SK-N-SH (cell line): ENCODE results near the gene MBOAT2. TPM values are rescaled to one million over a fixed set of nuclear protein-coding genes. Genes with fewer than 3 reads are reported as not detected.

Experiments used
- CTCF ChIA-PET: fragments of 300-600, 350-600 bp; formaldehyde crosslinking; extraction: SDS; loops from one replicate; lab custom pipeline; 2021; lab: Yijun Ruan, JAX
- POLR2A ChIA-PET: fragments of 350-600 bp; sonication (Branson Sonifier 250); formaldehyde crosslinking; extraction: SDS; loops from one replicate; lab custom pipeline; 2020; ENCODE audit warnings: antibody characterized with exemption, inconsistent platforms; lab: Yijun Ruan, JAX
- DNase-seq: peaks from one replicate; pipeline ENCODE4 v3.0.0; 2012
- H2AFZ ChIP-seq: fragments of 200-600 bp; sonication (generic); 2 replicates; pipeline ENCODE4 v1.8.1; 2016; ENCODE audit warnings: antibody characterized with exemption, mild to moderate bottlenecking, low read depth
- H3F3A ChIP-seq: fragments of 200-600 bp; sonication (generic); replicated peaks from 2 replicates; pipeline ENCODE3; 2016; ENCODE audit warnings: antibody characterized with exemption, mild to moderate bottlenecking; ENCODE audit not compliant: insufficient read depth
- H3K27ac ChIP-seq, 2 experiments: fragments of 200-500 bp in 1 of 2; fragments of 200-600 bp in 1 of 2; sonication (Bioruptor generic) in 1 of 2; sonication (generic), shearing (Covaris generic) in 1 of 2; 2 replicates each; pipeline versions ENCODE4 v1.5.1 to v1.6.1; 2014 to 2016; ENCODE audit warnings: low read depth in 2 of 2, inconsistent platforms in 1 of 2, low read length in 1 of 2, mild to moderate bottlenecking in 1 of 2, mixed read lengths in 1 of 2
- H3K27me3 ChIP-seq: fragments of 200-600 bp; sonication (generic), shearing (Covaris generic); 2 replicates; pipeline ENCODE4 v1.6.1; 2016; ENCODE audit warnings: mixed run types; ENCODE audit not compliant: insufficient read depth
- H3K36me3 ChIP-seq, 2 experiments: fragments of 200-500 bp in 1 of 2; fragments of 200-600 bp in 1 of 2; sonication (Bioruptor generic) in 1 of 2; sonication (generic) in 1 of 2; replicated peaks in 1 of 2; 2 replicates each; pipeline versions ENCODE3 to v1.5.1; 2014 to 2016; ENCODE audit warnings: low read length in 1 of 2, mild to moderate bottlenecking in 1 of 2; ENCODE audit not compliant: insufficient read depth in 2 of 2, control insufficient read depth in 1 of 2
- H3K4me1 ChIP-seq, 2 experiments: fragments of 200-500 bp in 1 of 2; fragments of 200-600 bp in 1 of 2; sonication (Bioruptor generic) in 1 of 2; sonication (generic), shearing (Covaris generic) in 1 of 2; 2 replicates each; pipeline versions ENCODE4 v1.5.1 to v1.6.1; 2014 to 2016; ENCODE audit warnings: low read depth in 1 of 2, low read length in 1 of 2, mixed run types in 1 of 2; ENCODE audit not compliant: insufficient read depth in 2 of 2, control insufficient read depth in 1 of 2
- H3K4me2 ChIP-seq: fragments of 200-600 bp; sonication (generic), shearing (Covaris generic); 2 replicates; pipeline ENCODE4 v1.6.1; 2017; ENCODE audit warnings: mixed run types
- H3K4me3 ChIP-seq, 2 experiments: fragments of 200-500 bp in 1 of 2; fragments of 200-600 bp in 1 of 2; sonication (Bioruptor generic) in 1 of 2; sonication (generic), shearing (Covaris generic) in 1 of 2; 2 replicates each; pipeline versions ENCODE4 v1.5.1 to v1.8.1; 2014 to 2016; ENCODE audit warnings: low read depth in 2 of 2, inconsistent platforms in 1 of 2, low read length in 1 of 2, mild to moderate bottlenecking in 1 of 2, mixed read lengths in 1 of 2, moderate library complexity in 1 of 2
- H3K79me2 ChIP-seq: fragments of 200-600 bp; sonication (generic); 2 replicates; pipeline ENCODE4 v1.8.1; 2017; ENCODE audit warnings: mild to moderate bottlenecking; ENCODE audit not compliant: insufficient read depth
- H3K9ac ChIP-seq: fragments of 200-600 bp; sonication (generic); 2 replicates; pipeline ENCODE4 v1.6.1; 2017; ENCODE audit warnings: mixed run types
- H3K9me2 ChIP-seq: fragments of 200-600 bp; sonication (generic); 2 replicates; pipeline ENCODE4 v1.6.1; 2017; ENCODE audit warnings: mixed run types
- H3K9me3 ChIP-seq: fragments of 200-600 bp; sonication (generic); 2 replicates; pipeline ENCODE4 v1.6.1; 2017; ENCODE audit warnings: mixed run types, mild to moderate bottlenecking, moderate library complexity
- H4K20me1 ChIP-seq: fragments of 200-600 bp; sonication (generic); 2 replicates; pipeline ENCODE4 v1.6.1; 2017; ENCODE audit warnings: mild to moderate bottlenecking, mixed run types; ENCODE audit not compliant: insufficient read depth
- CTCF ChIP-seq: fragments of 200-600 bp; sonication (generic); IDR thresholded peaks from 2 replicates; pipeline ENCODE4 v1.6.1; 2017; ENCODE audit warnings: antibody characterized with exemption, mild to moderate bottlenecking, moderate library complexity
- EP300 ChIP-seq, 2 experiments: IDR thresholded peaks; 2 replicates each; pipeline versions ENCODE4 v1.4.0 to v1.6.1; 2012; ENCODE audit warnings: borderline replicate concordance in 1 of 2, low read depth in 1 of 2, low read length in 1 of 2
- EZH2phosphoT487 ChIP-seq: fragments of 200-600 bp; sonication (generic); IDR thresholded peaks from 2 replicates; pipeline ENCODE4 v1.6.1; 2017; ENCODE audit warnings: low read depth, mixed run types, mild to moderate bottlenecking, antibody characterized with exemption, moderate library complexity, borderline replicate concordance
- GATA2 ChIP-seq: sonication (generic); formaldehyde crosslinking; IDR thresholded peaks from 2 replicates; pipeline ENCODE4 v1.5.0; 2020; ENCODE audit warnings: mild to moderate bottlenecking, missing genetic modification reagents
- PBX3 ChIP-seq: IDR thresholded peaks from 2 replicates; pipeline ENCODE4; 2012
- SMC3 ChIP-seq: IDR thresholded peaks from 2 replicates; pipeline ENCODE4 v1.6.1; 2012; ENCODE audit warnings: low read depth, low read length, improper control_type of control experiment
- TCF12 ChIP-seq: IDR thresholded peaks from 2 replicates; pipeline ENCODE4 v1.4.0; 2012
- USF1 ChIP-seq: IDR thresholded peaks from 2 replicates; pipeline ENCODE4 v1.4.0; 2012; ENCODE audit warnings: low read depth, borderline replicate concordance
- WGBS: methylation state at CpG from one replicate; pipeline ENCODE4 v1.1.6; 2017; ENCODE audit warnings: low lambda C conversion rate; 5-methylcytosine and 5-hydroxymethylcytosine counted together
- polyA plus RNA-seq, 3 experiments: library from polyadenylated mRNA; depleted of rRNA; stranded (reverse); fragments of >200 nt; gene quantifications; 2 replicates each; pipeline ENCODE4 v1.2.3, GENCODE V29; 2012
- TF ChIP-seq, protein P1 (sequence below): fragments of 150-350 bp; IDR thresholded peaks from 2 replicates; pipeline ENCODE4 v1.6.1; 2016; ENCODE audit warnings: mild to moderate bottlenecking, low read depth, low read length

Gene MBOAT2
- polyA plus RNA-seq, 1 of the 3 experiments (the other 2 are of a cell fraction): 33.9 TPM

- no peak overlapping the region for H2AFZ ChIP-seq
- H3K4me2 ChIP-seq: no peak overlapping the region
- peaks cover 0 to 3% of the 10 kb centered on the region in 2 experiments for H3K36me3 ChIP-seq
- no peaks in the 10 kb centered on the region; the same call in 1 of the 2 replicates for H3K9me2 ChIP-seq
- peaks cover 0 to 6% of the 10 kb centered on the region in 2 experiments; a peak in 1 of 4 replicates for H3K4me1 ChIP-seq
- CTCF ChIA-PET: interaction anchor here (1.6 kb wide), 1 partner anchor 12 kb away, joined by 3 read pairs; no protein-coding TSS in a partner anchor
- H3K4me3 ChIP-seq: no peak overlapping the region
- H3K27me3 ChIP-seq: no peaks in the 10 kb centered on the region
- H3K9ac ChIP-seq: no peak overlapping the region
- TF ChIP-seq TCF12: no peak
- TF ChIP-seq, protein P1, sequence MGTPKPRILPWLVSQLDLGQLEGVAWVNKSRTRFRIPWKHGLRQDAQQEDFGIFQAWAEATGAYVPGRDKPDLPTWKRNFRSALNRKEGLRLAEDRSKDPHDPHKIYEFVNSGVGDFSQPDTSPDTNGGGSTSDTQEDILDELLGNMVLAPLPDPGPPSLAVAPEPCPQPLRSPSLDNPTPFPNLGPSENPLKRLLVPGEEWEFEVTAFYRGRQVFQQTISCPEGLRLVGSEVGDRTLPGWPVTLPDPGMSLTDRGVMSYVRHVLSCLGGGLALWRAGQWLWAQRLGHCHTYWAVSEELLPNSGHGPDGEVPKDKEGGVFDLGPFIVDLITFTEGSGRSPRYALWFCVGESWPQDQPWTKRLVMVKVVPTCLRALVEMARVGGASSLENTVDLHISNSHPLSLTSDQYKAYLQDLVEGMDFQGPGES: no peak
- no peak for TF ChIP-seq CTCF
- no peak for TF ChIP-seq EZH2phosphoT487
- TF ChIP-seq GATA2 (CRISPR knock-in tag): no peak
- TF ChIP-seq, all 33 proteins: peak for 0
- H4K20me1 ChIP-seq: peaks cover 31% of the 10 kb centered on the region
- no peaks in the 10 kb centered on the region for H3F3A ChIP-seq
- POLR2A ChIA-PET: no interaction called here
- no peaks in the 10 kb centered on the region for H3K9me3 ChIP-seq
- 97% methylated on average over 2 of the region's 2 CpGs for WGBS
- no peak overlapping the region for H3K27ac ChIP-seq
- peaks cover 82% of the 10 kb centered on the region for H3K79me2 ChIP-seq
- no peak for DNase-seq
Observed at GRCh38 chr2:8831516-8831915, 172.0 kb downstream of the MBOAT2 start.

- H4K20me1 ChIP-seq: peaks cover 25% of the 10 kb centered on the region
- CTCF ChIA-PET: interaction anchor here (0.7 kb wide), 1 partner anchor 41 kb away, joined by 3 read pairs; no protein-coding TSS in a partner anchor
- H3K79me2 ChIP-seq: peaks cover 49% of the 10 kb centered on the region
Observed at GRCh38 chr2:8827729-8828128, 175.8 kb downstream of the MBOAT2 start.

More at GRCh38 chr2:8827729-8828128, 175.8 kb downstream of the MBOAT2 start:
- no peaks in the 10 kb centered on the region; a peak in 1 of 4 replicates for H3K4me1 ChIP-seq
- peaks cover 14 to 17% of the 10 kb centered on the region in 2 experiments for H3K36me3 ChIP-seq
- no peak overlapping the region for H3K4me2 ChIP-seq
- H3K27ac ChIP-seq: no peak overlapping the region
- H3K27me3 ChIP-seq: no peaks in the 10 kb centered on the region
- H3K9me3 ChIP-seq: no peaks in the 10 kb centered on the region
- H3K4me3 ChIP-seq: no peak overlapping the region
- DNase-seq: no peak
- H2AFZ ChIP-seq: no peak overlapping the region
- TF ChIP-seq PBX3 (no peak), SMC3 (no peak), EP300 (IDR thresholded peaks at IDR 0.05; ENCODE audit: borderline replicate concordance in 1 of 2, low read depth in 1 of 2, low read length in 1 of 2) (no peak), USF1 (no peak)
- TF ChIP-seq, all 33 proteins: peak for 0
- 96% methylated on average over 2 of the region's 2 CpGs for WGBS
- Histone ChIP-seq H3K9me2 (no peaks in the 10 kb centered on the region; the same call in 1 of the 2 replicates), H3F3A (no peaks in the 10 kb centered on the region), H3K9ac (no peak overlapping the region)
- POLR2A ChIA-PET: no interaction called here
